DND-41 (cell line): ENCODE measurements around the gene ELK4.

Experiments
- ATAC-seq: fragments of 200-7000 bp; cut with Tn5 transposase; 3 replicates; pipeline ENCODE4 v1.9.1; 2021; ENCODE audit warnings: low read depth; ENCODE audit not compliant: insufficient read depth
- DNase-seq: peaks from one replicate; pipeline ENCODE4 v3.0.0-alpha.2; 2020
- H2AFZ ChIP-seq: 2 replicates; pipeline ENCODE4 v1.6.0; 2012; ENCODE audit warnings: low read depth, low read length
- H3K27ac ChIP-seq: 2 replicates; pipeline ENCODE4 v1.5.1; 2012; ENCODE audit warnings: low read length, inconsistent platforms
- H3K27me3 ChIP-seq: fragments of 200-600 bp; sonication (generic); 2 replicates; pipeline ENCODE4 v1.6.0; 2012; ENCODE audit warnings: low read length, mild to moderate bottlenecking, inconsistent platforms; ENCODE audit not compliant: insufficient read depth, poor library complexity
- H3K36me3 ChIP-seq: 2 replicates; pipeline ENCODE4 v1.5.1; 2012; ENCODE audit warnings: low read length, inconsistent platforms; ENCODE audit not compliant: insufficient read depth
- H3K4me1 ChIP-seq: 2 replicates; pipeline ENCODE4 v1.5.1; 2012; ENCODE audit warnings: mild to moderate bottlenecking, low read length; ENCODE audit not compliant: insufficient read depth
- H3K4me2 ChIP-seq: 2 replicates; pipeline ENCODE4 v1.6.0; 2012; ENCODE audit warnings: mild to moderate bottlenecking, moderate library complexity, low read length, inconsistent platforms; ENCODE audit not compliant: insufficient read depth
- H3K4me3 ChIP-seq, 2 experiments: fragments of 200-600 bp in 1 of 2; shearing (Covaris generic) in 1 of 2; 2 replicates each; pipeline ENCODE4 v1.5.1; 2012 to 2016; ENCODE audit warnings: inconsistent platforms in 2 of 2, low read length in 2 of 2, mild to moderate bottlenecking in 2 of 2, low read depth in 1 of 2, moderate library complexity in 1 of 2
- H3K79me2 ChIP-seq: 2 replicates; pipeline ENCODE4 v1.6.0; 2012; ENCODE audit warnings: low read length, inconsistent platforms; ENCODE audit not compliant: insufficient read depth
- H3K9ac ChIP-seq: 2 replicates; pipeline ENCODE4 v1.6.0; 2012; ENCODE audit warnings: low read depth, mild to moderate bottlenecking, inconsistent platforms, low read length, moderate library complexity
- H3K9me3 ChIP-seq: 2 replicates; pipeline ENCODE4 v1.5.1; 2012; ENCODE audit warnings: low read length, moderate library complexity, mild to moderate bottlenecking, inconsistent platforms; ENCODE audit not compliant: insufficient read depth, severe bottlenecking
- H4K20me1 ChIP-seq: 2 replicates; pipeline ENCODE4 v1.6.0; 2012; ENCODE audit warnings: low read length; ENCODE audit not compliant: insufficient read depth
- EZH2 ChIP-seq: IDR thresholded peaks from 3 replicates; pipeline ENCODE4 v1.6.1; 2012; ENCODE audit warnings: borderline replicate concordance, low read depth, mild to moderate bottlenecking, moderate library complexity, low read length, inconsistent platforms; ENCODE audit not compliant: severe bottlenecking
- TF ChIP-seq, protein P1 (sequence below): IDR thresholded peaks from 2 replicates; pipeline ENCODE4 v1.5.1; 2012; ENCODE audit warnings: borderline replicate concordance, low read length, moderate library complexity, mild to moderate bottlenecking; ENCODE audit not compliant: poor library complexity, severe bottlenecking; ENCODE audit errors: extremely low read depth

Gene ELK4

DNA sequence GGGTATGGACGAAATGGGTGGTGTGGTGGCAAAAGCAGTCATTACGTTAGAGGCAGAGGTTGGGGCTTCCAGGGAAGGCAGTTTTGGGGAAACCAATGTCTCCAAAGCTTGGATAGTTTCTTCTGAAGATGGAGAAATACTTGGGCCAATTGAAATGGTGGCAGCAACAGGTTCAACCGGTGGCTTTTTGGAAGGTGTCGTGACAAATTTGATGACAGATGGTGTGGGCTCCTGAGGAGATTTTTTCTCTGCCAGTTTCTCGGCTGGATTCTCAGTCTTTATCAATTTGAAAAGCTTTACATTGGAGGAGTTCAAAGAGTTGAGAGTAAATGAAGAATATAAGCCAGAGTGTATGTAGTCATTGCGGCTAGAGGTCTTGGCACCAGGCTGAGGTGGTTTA lies 11.5 kb downstream of the ELK4 start:
- no peaks in the 10 kb centered on the region for H3K9me3 ChIP-seq
- no peak overlapping the region for H2AFZ ChIP-seq
- H4K20me1 ChIP-seq: peaks cover 23% of the 10 kb centered on the region; the same call in 1 of the 2 replicates
- H3K4me1 ChIP-seq: no peaks in the 10 kb centered on the region
- H3K9ac ChIP-seq: no peak overlapping the region
- TF ChIP-seq, protein P1, sequence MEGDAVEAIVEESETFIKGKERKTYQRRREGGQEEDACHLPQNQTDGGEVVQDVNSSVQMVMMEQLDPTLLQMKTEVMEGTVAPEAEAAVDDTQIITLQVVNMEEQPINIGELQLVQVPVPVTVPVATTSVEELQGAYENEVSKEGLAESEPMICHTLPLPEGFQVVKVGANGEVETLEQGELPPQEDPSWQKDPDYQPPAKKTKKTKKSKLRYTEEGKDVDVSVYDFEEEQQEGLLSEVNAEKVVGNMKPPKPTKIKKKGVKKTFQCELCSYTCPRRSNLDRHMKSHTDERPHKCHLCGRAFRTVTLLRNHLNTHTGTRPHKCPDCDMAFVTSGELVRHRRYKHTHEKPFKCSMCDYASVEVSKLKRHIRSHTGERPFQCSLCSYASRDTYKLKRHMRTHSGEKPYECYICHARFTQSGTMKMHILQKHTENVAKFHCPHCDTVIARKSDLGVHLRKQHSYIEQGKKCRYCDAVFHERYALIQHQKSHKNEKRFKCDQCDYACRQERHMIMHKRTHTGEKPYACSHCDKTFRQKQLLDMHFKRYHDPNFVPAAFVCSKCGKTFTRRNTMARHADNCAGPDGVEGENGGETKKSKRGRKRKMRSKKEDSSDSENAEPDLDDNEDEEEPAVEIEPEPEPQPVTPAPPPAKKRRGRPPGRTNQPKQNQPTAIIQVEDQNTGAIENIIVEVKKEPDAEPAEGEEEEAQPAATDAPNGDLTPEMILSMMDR: no peak
- TF ChIP-seq EZH2: no peak
- no peak overlapping the region for H3K4me3 ChIP-seq
- H3K79me2 ChIP-seq: peaks cover 43% of the 10 kb centered on the region
- no peak overlapping the region for H3K27ac ChIP-seq
- H3K27me3 ChIP-seq: no peaks in the 10 kb centered on the region
- H3K4me2 ChIP-seq: no peak overlapping the region
- DNase-seq: no peak
- H3K36me3 ChIP-seq: peaks cover 85% of the 10 kb centered on the region
- no peak for ATAC-seq

- Histone ChIP-seq H3K9ac (no peak overlapping the region), H3K4me2 (no peak overlapping the region), H3K27ac (no peak overlapping the region), H4K20me1 (peaks cover 18% of the 10 kb centered on the region; the same call in 1 of the 2 replicates), H3K9me3 (no peaks in the 10 kb centered on the region), H3K4me3 (no peak overlapping the region), H3K27me3 (no peaks in the 10 kb centered on the region), H3K36me3 (peaks cover 91% of the 10 kb centered on the region), H3K4me1 (no peaks in the 10 kb centered on the region), H3K79me2 (peaks cover 34% of the 10 kb centered on the region), H2AFZ (no peak overlapping the region)
- TF ChIP-seq, protein P1: no peak
- TF ChIP-seq EZH2: no peak
- ATAC-seq (no peak), DNase-seq (no peak)
These were observed 12.4 kb downstream of the ELK4 start for GRCh38 chr1:205619376-205619775.

DNA sequence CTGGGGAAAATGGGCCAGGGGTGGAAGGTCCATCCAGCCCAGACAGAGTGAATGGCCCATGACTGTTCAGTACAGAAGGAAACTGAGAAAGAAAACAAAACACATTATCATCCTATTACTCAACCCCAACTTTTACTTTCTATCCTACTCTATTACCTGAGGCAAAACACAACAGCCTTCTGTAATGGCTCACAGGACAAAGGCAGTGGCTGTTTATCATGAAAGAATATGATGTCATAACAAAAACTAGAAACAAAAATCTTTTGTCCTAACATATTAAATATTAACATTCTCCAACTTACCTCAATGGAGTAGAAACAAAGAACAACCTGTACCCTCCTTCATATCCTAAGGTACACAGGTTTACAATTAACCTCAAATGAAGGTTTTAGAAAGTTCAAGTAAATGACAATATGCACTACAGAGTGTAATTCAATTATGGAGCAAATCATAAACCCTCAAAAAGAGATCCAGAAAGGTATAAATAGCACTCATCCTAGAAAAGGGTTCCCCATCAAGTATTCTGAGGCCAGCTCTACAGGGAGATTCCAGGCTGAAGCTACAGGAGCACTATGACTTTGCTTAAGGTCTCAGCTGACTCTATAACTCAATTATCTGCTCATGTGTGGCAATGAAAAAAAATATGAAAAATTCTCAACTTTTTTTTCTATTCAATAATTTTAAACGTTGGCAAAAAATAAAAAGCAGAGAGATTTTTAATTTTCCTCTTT lies 15.1 kb downstream of the ELK4 start:
- no peaks in the 10 kb centered on the region for H3K4me1 ChIP-seq
- H3K4me3 ChIP-seq: no peak overlapping the region
- H2AFZ ChIP-seq: no peak overlapping the region
- TF ChIP-seq EZH2: no peak
- H4K20me1 ChIP-seq: peaks cover 6% of the 10 kb centered on the region; the same call in 1 of the 2 replicates
- ATAC-seq: no peak
- H3K36me3 ChIP-seq: peaks cover 90% of the 10 kb centered on the region
- DNase-seq: no peak
- no peaks in the 10 kb centered on the region for H3K27me3 ChIP-seq
- peaks cover 19% of the 10 kb centered on the region for H3K79me2 ChIP-seq
- no peaks in the 10 kb centered on the region for H3K9me3 ChIP-seq
- no peak overlapping the region for H3K27ac ChIP-seq
- no peak overlapping the region for H3K9ac ChIP-seq
- no peak overlapping the region for H3K4me2 ChIP-seq

GRCh38 chr1:205615789-205616188 lies 16.0 kb downstream of the ELK4 start:
- H3K36me3 ChIP-seq: peaks cover 85% of the 10 kb centered on the region
- no peak overlapping the region for H3K4me3 ChIP-seq
- no peak overlapping the region for H3K27ac ChIP-seq
- no peaks in the 10 kb centered on the region for H3K4me1 ChIP-seq
- H3K4me2 ChIP-seq: no peak overlapping the region
- H2AFZ ChIP-seq: no peak overlapping the region
- peaks cover 20% of the 10 kb centered on the region for H3K79me2 ChIP-seq
- no peak for DNase-seq
- TF ChIP-seq, protein P1: no peak
- TF ChIP-seq EZH2: no peak
- no peak for ATAC-seq
- peaks cover 6% of the 10 kb centered on the region; the same call in 1 of the 2 replicates for H4K20me1 ChIP-seq
- H3K9ac ChIP-seq: no peak overlapping the region
- H3K9me3 ChIP-seq: no peaks in the 10 kb centered on the region
- no peaks in the 10 kb centered on the region for H3K27me3 ChIP-seq
